HL-60/S4 (cell line): Measurements from ENCODE around the gene PLEKHA6.

Source experiments
- in situ Hi-C: fragments of 300-500 bp; cut with MboI; formaldehyde crosslinking; loops from 2 replicates; pipeline ENCODE4 v1.14.3; 2022; ENCODE audit warnings: low sequenced_read_pairs

Gene PLEKHA6

DNA sequence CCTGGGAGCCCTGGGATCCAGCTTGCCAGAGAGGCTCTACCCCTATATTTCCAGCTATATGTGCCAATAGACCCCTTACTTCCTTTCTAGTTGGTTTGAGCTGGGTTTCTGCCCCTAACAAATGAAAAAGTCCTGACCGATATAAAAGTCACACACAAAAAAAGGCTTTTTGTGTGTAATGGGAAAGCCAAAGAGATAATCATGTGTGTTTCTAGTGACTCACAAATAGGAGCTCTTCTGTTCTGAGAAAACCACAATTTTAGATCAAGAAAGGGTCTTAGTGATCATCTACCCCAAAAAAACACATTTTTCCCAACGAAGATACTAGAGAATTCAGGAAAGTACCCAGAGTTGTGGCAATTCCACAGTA lies 23.0 kb upstream of the PLEKHA6 start:
- in situ Hi-C loops: no loop called here

DNA sequence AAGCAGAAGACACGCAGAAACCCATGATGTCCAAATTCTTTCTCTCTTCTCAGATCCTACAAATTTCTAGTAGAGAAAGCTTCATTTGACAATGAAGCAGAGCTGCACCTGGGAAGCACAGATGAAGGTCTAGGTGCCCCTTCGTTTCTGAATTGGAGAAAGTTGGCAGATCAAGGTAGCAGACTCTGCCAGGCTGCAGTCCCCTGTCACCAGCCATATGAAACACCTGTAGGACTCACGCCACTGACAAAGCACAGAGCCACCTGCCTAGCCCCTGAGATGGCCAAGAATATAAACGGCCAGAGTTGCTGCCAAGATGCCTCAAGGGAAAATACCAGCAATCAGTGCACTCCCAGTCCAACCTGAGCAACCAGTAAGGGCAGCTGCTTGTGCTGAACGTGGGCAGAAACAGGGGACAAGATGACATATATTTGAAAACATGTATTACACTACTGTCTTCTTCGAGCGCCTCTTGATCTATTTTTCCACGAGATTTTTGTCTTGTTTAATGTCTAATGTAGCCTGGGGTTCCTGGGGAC lies 20.6 kb upstream of the PLEKHA6 start:
- in situ Hi-C loops: no loop called here

DNA sequence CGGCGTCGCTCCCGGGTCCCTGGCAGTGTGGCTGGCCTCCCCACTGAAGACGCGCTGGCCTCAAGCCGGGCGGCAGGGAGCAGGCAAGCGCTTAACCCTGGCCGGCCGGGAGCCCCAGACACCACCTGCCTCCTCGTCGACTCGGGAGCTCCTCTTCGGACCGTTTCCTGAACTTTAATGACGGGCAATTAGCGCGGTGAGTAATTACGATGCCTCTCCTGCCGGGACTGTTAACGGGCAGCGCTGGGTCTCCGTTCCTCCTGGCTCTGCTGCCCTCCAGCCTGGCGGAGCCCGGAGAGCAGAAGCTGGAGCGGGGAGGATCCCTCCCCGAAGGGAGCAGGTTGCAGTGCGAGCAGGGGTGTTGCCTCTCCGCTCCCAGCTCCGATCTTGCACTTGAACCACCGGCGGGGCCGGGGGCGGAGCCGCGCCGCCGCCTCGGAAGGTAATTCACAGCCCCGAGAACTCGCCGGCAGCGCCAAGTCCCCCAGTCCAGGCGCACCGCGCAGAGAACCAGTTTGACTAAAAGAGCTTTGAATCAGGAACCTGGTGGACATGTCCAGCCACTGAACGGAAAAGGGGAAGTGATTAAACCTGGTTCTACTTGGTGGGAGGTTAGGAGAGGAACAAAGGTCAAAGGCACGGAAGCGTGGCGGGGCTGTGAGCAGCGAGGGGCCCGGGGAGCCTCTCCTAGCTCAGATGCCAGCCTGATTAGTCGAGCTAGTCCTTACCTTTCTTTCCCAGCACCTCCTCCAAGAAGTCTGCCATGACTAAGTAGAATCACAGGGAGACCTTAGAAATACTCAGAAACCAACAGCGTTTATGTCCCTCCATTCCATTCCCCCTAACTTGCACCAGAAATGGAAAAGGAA lies 18.3 kb upstream of the PLEKHA6 start:
- in situ Hi-C loops: loop anchor here (10.0 kb wide), 1 partner anchor 213 kb away; the partner anchor contains the start of gene REN

DNA sequence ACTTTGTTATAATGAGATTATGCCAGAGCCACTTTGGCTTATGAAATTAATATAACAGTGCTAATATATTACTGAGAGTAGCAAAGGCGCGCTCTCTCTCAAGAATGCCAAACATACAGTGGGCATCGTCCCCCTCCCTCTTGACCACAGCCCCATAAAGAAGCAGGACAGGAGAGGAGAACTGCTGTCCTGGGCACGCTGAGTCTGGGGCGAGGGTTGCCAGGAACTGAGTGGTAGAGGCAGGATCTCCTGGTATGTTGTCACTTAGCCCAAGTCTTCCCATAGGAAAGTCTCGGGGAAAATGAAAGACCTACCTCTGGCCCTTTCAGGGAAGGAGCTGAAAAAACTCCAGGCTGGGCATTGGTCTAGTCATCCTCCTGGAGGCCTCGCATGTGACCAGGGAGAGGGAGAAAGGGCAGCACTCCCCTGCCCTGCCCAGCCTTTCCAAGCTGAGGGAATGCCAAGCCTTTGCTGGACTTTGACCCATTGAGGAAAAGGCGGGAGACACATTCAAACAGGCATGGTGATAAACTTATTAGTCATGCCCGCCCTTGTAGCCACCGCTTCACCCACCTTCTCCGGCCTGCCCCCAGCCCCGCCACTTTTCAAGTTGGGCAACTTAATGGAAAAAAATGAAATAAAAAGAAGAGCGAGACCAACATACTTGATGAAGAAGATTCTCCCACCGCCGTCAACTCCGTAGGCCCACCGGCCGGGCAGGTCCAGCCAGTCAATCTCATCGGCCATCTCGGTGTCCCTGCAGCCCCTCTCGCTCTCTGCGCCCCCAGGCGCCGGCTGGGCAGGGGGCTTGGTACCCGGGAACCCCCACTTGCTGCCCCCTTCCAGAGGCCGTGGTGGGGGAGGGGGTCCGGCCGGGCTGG lies 17.4 kb upstream of the PLEKHA6 start:
- in situ Hi-C loops: loop anchor here (10.0 kb wide), 1 partner anchor 212 kb away; the partner anchor contains the start of gene REN

DNA sequence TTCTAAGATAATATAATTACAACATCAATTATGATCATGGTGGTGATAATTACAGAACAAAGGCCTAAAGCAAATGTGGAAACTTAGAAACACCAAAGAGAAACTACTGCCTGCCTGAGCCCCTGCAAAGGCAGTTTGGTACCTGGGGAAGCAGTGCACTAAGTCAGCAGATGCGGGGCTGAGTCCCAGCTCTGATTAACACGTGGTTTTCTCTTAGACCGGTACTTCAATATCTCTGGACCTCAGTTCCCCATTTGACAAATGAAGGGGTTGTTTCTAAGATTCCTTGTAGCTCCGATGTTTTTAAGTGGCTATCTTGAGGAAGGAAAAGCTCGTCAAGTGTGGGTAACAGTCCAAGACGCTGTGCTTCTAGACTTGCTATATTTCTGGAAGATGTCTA lies 16.7 kb upstream of the PLEKHA6 start:
- in situ Hi-C loops: loop anchor here (10.0 kb wide), 1 partner anchor 212 kb away; the partner anchor contains the start of gene REN

DNA sequence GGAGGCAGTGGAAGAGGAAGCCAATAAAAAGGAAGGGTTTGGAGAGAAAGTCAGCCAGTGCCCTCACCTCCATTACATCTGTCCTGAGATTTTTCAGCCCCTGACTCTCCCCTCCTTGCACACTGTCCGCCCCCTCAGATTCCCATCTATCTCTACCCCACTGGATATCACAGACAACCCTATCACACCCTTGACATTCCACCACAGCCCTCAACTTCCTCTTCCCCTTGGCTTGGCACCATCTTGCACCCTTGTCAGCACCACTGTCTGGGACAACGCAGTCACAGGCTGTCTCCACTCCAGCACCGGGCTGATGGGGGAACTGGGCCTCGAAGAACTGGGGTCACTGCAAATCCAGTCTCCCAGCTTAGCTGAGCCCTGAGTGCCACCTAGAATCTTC lies 14.2 kb upstream of the PLEKHA6 start:
- in situ Hi-C loops: loop anchor here (10.0 to 25.0 kb wide), 2 partner anchors 209 to 1337 kb away; partner anchors contain the start of genes PPFIA4 and REN

DNA sequence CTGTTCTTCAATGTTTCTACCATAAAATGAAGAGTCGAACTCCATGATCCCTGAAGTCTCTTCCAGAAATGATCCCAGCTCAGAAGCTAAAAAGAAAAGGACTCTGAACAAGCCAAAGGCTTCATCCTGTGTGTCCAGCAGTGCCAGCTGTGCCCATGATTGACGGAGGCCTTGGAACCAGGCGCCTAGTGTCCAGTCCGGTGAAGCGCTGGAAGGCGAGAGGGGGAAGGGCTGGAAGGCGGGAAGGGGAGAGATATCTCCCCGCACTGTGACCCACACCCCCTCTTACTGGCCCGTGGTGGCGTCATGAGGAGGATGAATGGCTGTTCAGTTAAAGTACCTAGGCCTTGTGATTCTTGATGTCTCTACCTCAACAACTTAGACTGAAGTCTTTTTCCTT lies 10.4 kb upstream of the PLEKHA6 start:
- in situ Hi-C loops: loop anchor here (10.0 to 25.0 kb wide), 2 partner anchors 205 to 1333 kb away; partner anchors contain the start of genes PPFIA4 and REN

DNA sequence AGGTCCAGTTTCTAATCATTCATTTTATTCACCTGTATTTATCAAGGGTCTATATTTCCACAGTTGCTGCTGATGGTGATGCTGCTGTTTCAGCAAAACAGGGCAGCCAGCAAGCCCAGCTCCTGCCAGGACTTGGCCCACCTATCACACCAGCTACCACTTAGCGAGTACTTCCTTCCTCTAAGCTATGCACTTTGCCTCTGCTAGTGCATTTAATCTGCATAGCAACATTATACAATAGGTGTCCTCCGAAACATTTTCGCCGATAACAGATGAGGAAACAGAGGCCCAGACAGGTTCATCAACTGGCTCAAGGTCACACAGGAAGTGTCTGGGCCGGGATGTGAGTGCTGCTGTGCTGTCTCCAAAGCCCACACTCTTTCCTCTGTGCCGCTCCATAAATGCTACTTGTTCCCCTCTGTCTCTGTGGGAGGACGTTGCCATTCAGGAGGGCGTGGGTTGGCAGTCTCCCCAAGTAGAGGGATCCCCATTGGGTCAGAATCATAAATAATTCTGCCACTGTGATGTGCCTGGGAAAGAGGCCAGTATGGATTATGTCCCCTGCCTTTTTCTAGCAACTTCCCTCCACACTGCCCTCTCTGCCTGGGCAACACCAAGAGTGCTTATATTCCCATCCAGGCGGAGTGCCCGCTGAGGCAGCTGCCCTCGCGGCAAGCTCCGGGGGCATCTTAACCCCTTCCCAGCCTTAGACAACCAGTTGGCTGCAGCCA lies 9.4 kb upstream of the PLEKHA6 start:
- in situ Hi-C loops: loop anchor here (25.0 kb wide), 1 partner anchor 1332 kb away; the partner anchor contains the start of gene PPFIA4

DNA sequence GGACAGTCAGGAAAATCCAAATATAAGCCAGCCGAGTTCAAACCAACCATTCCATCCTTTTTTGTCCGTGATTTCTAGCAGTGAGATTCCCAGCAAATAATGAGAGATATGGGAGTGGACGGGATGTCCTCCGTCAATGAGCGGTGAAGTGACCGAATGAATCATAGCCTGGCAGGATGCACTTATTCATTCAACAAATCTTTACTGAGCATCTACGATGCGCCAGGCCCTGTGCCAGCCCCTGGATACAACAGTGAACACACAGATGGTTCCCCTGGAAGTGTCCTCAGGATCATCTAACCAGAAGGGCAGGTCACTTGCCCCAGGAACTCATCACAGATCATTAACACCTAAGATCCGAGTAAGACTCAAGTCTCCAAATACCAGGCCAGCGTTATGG lies 8.2 kb upstream of the PLEKHA6 start:
- in situ Hi-C loops: loop anchor here (25.0 kb wide), 1 partner anchor 1331 kb away; the partner anchor contains the start of gene PPFIA4

DNA sequence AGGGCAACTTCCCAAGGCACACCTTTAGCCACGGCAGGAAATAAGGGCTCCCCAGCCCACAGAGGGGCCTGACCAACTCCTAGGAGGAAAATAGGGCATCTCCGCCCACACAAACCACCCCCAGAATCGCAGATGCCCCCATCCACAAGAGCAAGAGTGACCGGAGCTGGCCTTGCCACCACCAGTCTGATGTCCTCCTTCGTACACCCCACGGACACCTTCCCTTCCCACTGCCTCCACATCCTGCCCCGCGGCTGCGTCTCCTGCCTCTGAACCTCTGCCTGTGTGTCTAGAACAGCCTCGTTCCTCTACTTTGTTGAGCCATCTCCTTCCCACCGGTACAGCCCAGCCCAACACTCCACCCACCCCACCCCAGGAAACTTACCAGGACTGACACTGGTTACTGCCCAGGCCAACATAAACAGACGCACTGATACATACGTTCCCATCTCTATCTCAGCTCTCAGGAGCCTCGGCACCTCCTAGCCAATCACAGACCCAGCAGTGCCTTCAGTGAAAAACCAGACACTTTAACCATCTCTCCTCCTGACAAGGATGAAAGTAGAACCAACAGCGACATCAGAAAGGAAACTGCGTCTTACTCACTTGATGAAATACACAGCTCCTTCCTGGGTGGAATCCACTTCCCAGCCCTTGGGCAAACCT lies 7.6 kb upstream of the PLEKHA6 start:
- in situ Hi-C loops: loop anchor here (25.0 kb wide), 1 partner anchor 1330 kb away; the partner anchor contains the start of gene PPFIA4

DNA sequence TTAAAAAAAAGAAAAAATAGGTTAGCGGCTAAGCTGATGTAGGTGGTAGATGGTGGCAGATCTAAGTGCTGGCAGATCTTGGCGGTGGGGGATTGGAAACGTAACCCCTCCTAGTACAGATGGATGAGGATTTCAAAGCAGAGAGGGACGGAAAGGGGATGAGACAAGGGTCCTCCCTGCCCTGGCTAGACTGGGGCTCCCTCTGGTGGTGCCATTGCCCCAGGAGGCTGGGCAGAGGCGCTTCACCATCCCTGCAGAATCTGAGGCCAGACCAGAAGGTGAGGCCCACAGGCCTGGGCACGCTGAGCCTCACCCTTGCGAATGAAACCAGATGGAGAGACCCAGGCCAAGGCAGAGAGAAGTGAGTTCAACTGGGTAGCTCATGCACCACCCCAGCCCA lies 7.0 kb upstream of the PLEKHA6 start:
- in situ Hi-C loops: loop anchor here (25.0 kb wide), 1 partner anchor 1329 kb away; the partner anchor contains the start of gene PPFIA4

DNA sequence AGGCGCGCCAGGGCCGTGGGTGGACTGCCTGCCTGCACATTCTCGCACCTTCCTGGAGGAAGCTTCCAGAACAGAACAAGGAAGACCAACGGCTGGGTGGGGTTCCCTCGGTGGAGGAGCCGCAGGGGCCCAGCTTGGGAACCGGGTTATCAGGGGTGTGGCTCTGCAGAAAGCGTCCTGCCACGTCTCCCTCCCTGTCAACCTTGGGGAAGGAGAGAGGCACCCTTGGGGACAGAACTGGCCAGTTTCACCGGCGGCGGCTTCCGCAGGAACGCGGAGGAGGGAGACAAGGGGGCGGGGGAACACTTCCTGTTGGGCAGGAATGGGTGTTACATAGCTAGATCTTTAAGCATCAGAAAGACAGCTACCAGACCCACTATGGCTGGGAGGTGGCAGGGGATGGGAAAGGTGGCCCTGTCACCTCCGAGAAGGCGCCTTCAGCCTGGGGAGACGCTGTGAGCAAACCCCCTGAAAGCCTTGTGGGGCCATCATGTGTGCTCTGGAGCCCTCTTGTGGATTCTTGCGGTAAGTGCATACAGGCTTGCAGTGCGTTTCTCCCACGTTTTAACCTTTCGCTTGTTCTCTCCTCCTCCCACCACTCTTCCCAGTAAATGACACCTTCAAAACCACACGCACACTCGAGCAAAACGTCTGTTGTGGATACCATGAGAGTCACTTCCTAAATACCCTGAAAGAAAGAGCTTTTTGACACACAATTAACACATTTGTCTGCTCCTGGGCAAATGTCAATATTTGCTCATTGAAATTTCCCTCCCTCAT lies 3.8 kb upstream of the PLEKHA6 start:
- in situ Hi-C loops: loop anchor here (25.0 kb wide), 1 partner anchor 1326 kb away; the partner anchor contains the start of gene PPFIA4

DNA sequence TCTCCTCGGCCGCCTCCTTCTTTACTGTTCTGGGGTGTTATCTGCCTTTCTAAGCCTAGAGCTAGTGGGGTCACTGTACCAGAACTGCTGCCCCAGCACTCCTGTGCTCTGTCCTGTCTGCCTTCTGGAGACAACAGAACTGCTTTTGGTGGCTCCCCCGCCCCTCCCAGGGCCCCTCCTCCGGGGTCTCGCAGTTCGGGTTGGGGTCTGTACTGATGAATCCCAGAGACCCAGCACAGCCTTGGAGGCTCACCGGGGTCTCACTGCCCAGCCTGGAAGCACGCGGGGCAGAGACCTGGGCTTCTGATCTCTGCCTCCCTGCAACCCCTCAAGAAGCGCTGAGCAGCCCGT lies 3.2 kb upstream of the PLEKHA6 start:
- in situ Hi-C loops: loop anchor here (25.0 kb wide), 1 partner anchor 1326 kb away; the partner anchor contains the start of gene PPFIA4

DNA sequence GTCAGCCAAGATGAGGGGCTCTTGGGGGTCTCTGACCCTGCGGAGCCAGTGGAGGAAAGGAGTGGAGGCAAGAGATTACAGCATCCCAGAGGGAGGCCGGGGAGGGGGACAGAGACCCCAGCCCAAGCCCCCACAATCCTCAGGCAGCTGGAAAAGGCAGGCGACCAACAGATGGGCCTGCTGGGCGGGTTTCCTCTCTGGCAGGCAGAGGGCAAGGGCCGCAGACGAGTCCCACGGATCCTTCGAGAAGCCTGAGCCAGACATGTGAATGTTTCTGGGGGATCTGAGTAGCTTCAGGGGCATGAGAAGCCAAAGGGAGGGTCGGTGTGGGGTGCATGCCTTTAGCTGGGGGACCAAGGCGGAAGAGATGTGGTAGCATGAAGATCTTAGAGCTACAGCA lies 2.1 kb upstream of the PLEKHA6 start:
- in situ Hi-C loops: loop anchor here (25.0 kb wide), 1 partner anchor 1324 kb away; the partner anchor contains the start of gene PPFIA4

DNA sequence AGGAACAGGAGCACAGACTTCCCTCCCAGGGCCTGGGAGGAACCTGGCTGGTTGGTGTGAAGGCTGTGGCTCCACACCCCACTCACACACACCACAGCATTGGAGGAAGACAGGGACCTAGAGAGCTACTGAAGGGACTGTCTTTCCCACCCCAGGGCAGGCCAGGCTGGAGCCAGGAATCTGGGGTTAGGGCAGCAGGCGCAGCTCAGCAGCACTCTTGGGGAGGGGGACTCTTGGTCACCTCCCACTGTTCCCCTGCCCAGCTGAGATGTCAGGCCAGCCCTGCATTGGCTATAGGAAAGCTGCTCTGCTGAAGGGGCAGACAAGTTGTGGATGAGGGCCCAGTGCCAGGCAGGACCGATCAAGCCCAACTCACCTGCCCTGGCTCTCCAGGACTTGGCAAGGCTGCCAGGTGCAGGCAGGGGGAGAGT lies 1.6 kb upstream of the PLEKHA6 start:
- in situ Hi-C loops: loop anchor here (25.0 kb wide), 1 partner anchor 1324 kb away; the partner anchor contains the start of gene PPFIA4

DNA sequence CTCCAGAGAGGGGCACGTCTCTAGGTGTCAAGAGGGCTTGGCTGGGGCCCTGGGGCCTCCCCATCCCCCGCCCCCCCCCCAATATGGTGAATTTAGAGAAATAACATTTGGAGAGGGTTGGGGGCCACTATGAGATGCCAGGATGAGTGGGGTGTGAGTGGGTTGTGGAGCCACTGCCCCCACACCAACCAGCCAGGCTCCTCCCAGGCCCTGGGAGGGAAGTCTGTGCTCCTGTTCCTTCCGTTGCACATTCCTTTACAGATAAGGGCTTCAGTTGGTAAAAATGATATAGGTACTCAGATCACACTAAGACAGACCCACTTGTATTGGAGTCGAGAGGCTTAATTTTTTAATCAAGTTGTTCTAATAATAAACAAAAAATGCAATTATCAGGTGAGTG lies 585 bp upstream of the PLEKHA6 start:
- in situ Hi-C loops: loop anchor here (25.0 kb wide), 1 partner anchor 1323 kb away; the partner anchor contains the start of gene PPFIA4

DNA sequence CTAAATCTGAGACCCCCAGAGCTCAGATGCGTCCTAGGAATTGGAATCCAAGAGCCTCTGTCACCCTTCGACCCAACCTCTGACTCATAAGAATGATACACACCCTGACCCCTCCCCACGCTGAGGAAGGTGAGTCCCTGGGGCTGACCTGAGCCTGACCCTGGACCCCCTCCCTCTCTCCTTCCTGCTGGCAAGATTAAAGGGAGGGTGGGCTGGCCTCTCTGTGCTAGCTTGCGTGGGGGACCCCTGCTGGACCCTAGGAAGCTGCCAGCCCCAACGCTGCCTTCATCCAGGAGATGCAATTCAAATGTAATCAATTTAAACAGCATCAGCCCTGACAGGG lies 627 bp downstream of the PLEKHA6 start:
- in situ Hi-C loops: loop anchor here (25.0 kb wide), 1 partner anchor 1322 kb away; the partner anchor contains the start of gene PPFIA4

DNA sequence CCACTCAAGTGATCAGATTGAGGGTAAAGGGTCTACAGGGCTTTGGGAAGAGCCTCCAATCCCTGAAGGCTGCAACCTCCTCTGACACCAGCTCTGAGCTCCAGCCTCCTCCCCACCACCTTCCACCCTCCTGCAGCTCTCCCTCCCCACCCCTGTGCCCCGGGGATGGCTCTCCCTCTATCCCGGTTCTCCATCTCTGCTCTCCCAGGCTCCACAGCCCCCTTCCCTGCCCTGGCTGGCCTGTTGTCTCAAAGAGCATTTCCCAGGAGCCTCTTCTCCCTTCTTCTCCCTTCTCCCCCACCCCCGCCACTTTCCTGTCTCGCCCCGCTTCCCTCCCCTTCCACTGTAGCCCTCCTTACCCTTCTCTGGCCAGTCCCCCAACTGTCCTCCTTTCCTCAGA lies 1.1 kb downstream of the PLEKHA6 start:
- in situ Hi-C loops: loop anchor here (25.0 kb wide), 1 partner anchor 1321 kb away; the partner anchor contains the start of gene PPFIA4
